ENCODE measurements around the gene AP1S3. TPM values are rescaled to one million over a fixed set of nuclear protein-coding genes. Genes with fewer than 3 reads are reported as not detected.

AP1S3 gene
- total RNA-seq, 2 donors from 2014 or later: 5.6 to 6.9 TPM

DNA sequence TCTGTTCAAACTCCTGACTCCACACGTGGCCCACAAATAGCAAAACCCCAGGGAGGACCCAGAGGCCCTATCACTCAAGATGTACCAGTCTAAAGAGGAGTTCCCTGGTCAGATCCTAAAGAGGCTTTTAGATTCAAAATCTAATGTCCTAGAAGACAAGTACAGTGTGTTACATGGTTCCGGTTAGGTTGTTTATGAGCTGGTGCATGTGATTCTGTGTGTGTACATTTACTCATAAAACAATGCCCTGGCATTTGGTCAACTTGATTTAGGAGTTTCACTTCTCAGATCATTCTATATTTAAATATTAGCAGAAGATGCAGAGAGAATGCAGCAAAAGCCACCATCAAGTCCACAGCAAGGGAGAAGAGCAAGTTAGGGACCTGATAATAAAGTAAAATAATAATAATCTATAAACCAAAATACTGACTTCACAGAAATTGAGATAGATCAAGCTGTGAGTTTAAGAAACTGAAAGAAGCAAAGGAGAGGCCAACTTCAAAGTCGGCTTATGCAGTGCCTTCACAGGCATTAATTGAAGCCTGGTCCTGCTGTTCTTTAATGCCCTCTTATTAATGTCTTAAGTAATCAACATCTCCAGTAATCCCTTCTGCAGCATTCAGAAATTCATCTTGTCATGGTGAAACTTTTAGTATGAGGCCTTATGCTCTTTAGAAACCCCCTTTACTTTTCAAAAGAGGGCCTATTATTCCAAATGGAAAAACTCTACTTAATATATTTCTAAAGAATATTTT, 4.2 kb upstream of the AP1S3 start:
- H3K9me3 ChIP-seq (ENCODE audit: control insufficient read depth, low read length): no peaks in the 10 kb centered on the region
- TF ChIP-seq, protein P1, sequence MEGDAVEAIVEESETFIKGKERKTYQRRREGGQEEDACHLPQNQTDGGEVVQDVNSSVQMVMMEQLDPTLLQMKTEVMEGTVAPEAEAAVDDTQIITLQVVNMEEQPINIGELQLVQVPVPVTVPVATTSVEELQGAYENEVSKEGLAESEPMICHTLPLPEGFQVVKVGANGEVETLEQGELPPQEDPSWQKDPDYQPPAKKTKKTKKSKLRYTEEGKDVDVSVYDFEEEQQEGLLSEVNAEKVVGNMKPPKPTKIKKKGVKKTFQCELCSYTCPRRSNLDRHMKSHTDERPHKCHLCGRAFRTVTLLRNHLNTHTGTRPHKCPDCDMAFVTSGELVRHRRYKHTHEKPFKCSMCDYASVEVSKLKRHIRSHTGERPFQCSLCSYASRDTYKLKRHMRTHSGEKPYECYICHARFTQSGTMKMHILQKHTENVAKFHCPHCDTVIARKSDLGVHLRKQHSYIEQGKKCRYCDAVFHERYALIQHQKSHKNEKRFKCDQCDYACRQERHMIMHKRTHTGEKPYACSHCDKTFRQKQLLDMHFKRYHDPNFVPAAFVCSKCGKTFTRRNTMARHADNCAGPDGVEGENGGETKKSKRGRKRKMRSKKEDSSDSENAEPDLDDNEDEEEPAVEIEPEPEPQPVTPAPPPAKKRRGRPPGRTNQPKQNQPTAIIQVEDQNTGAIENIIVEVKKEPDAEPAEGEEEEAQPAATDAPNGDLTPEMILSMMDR (conservative IDR thresholded peaks at IDR 0.05): no peak
- H3K4me3 Mint-ChIP-seq: no peak overlapping the region
- peaks cover 6% of the 10 kb centered on the region for H3K27me3 Mint-ChIP-seq (ENCODE audit: insufficient read depth)
- WGBS, 2 experiments (ENCODE audit: insufficient coverage in 1 of 2, insufficient read length in 1 of 2): 87 to 90% methylated on average over 2 to 3 of the region's 3 CpGs
- no peaks in the 10 kb centered on the region for H3K27me3 ChIP-seq (ENCODE audit: control insufficient read depth, insufficient read depth, low read length, poor library complexity, severe bottlenecking)
- no peak overlapping the region for H3K9ac ChIP-seq (ENCODE audit: extremely low read depth, low read length, poor library complexity, severe bottlenecking)
- H3K27ac Mint-ChIP-seq: no peak overlapping the region
- H3K36me3 ChIP-seq (ENCODE audit: control insufficient read depth, insufficient read depth, low read length): no peaks in the 10 kb centered on the region
- peaks cover under 1% of the 10 kb centered on the region for H3K36me3 Mint-ChIP-seq (ENCODE audit: low read depth)
- no peaks in the 10 kb centered on the region for H3K4me1 ChIP-seq (ENCODE audit: control insufficient read depth, insufficient read depth, low read length)
- H3K4me3 ChIP-seq (ENCODE audit: low read length): no peak overlapping the region
- no peak for DNase-seq
- no peak overlapping the region for H3K27ac ChIP-seq (ENCODE audit: low read depth, low read length)
- H3K9me3 Mint-ChIP-seq: no peaks in the 10 kb centered on the region
- H3K4me1 Mint-ChIP-seq: peaks cover 11% of the 10 kb centered on the region

DNA sequence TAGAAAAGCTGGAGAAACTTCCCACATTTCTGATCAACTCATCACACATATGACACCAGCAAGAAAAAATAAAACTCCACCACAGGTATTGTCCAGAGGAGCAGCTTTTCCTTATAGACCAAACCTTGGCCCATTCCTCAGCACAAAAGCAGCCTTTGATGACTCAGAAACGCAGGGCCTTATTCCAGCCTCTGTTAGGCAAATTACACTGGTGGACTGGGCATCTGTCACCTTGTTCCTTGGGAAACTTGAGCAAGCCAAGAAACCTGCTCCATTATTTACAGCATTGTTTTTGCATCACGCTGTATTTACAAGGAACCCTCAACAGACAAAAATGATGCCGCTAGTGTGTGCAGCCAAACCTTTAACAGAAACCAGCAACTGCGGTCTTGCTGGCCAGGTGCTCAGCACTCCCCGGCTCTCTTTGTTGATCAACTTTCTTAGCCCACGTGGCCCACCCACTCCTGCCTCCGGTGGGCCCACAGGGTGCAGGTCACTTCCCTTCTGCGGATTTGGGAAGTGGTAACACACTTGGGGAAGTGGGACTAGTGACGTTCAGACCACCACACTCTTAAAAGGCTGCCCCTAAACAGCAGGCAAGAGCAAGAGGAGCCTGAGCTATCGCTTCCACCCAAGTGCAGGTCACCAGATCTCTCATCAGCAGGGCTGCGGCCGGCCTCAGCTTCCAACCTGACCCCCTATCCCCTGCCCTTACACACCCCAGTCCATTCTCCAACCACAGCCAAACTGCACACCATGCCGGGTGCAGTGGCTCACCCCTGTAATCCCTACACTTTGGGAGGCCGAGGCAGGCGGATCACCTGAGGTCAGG, 1.5 kb downstream of the AP1S3 start:
- Histone ChIP-seq H3K9ac (ENCODE audit: extremely low read depth, low read length, poor library complexity, severe bottlenecking) (no peak overlapping the region), H3K27ac (ENCODE audit: low read depth, low read length) (no peak overlapping the region), H3K27me3 (ENCODE audit: control insufficient read depth, insufficient read depth, low read length, poor library complexity, severe bottlenecking) (no peaks in the 10 kb centered on the region), H3K36me3 (ENCODE audit: control insufficient read depth, insufficient read depth, low read length) (no peaks in the 10 kb centered on the region), H3K9me3 (ENCODE audit: control insufficient read depth, low read length) (no peaks in the 10 kb centered on the region), H3K4me3 (ENCODE audit: low read length) (no peak overlapping the region), H3K4me1 (ENCODE audit: control insufficient read depth, insufficient read depth, low read length) (no peaks in the 10 kb centered on the region)
- peak overlapping the region; percentile 79 for H3K4me3 Mint-ChIP-seq
- no peak overlapping the region for H3K27ac Mint-ChIP-seq
- DNase-seq: no peak
- H3K27me3 Mint-ChIP-seq (ENCODE audit: insufficient read depth): peaks cover 13% of the 10 kb centered on the region
- H3K9me3 Mint-ChIP-seq: no peaks in the 10 kb centered on the region
- 85 to 98% methylated on average over 5 to 15 of the region's 15 CpGs for WGBS, 2 experiments (ENCODE audit: insufficient coverage in 1 of 2, insufficient read length in 1 of 2)
- no peaks in the 10 kb centered on the region for H3K36me3 Mint-ChIP-seq (ENCODE audit: low read depth)
- TF ChIP-seq, protein P1 (conservative IDR thresholded peaks at IDR 0.05): no peak
- H3K4me1 Mint-ChIP-seq: peaks cover 27% of the 10 kb centered on the region

DNA sequence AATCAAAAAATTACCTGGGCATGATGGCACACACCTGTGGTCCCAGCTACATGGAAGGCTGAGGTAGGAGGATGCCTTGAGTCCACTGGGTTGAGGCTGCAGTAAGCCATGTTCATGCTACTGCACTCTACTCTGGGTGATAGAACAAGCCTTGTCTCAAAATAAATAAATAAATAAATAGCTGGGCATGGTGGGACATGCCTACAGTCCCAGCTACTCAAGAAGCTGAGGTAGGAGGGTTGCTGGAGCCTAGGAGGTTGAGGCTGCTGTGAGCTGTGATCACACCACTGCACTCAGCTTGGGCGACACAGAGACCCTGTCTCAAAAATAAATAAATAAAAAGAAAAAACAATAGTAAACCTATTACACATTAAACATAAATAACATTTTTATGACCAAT, 3.0 kb downstream of the AP1S3 start:
- TF ChIP-seq, protein P1 (conservative IDR thresholded peaks at IDR 0.05): no peak
- 80% methylated on average over 1 of the region's 1 CpG; no CpG with 5 or more reads in 1 of the 2 experiments for WGBS, 2 experiments (ENCODE audit: insufficient coverage in 1 of 2, insufficient read length in 1 of 2)
- no peaks in the 10 kb centered on the region for H3K9me3 ChIP-seq (ENCODE audit: control insufficient read depth, low read length)
- no peak for DNase-seq
- no peak overlapping the region for H3K9ac ChIP-seq (ENCODE audit: extremely low read depth, low read length, poor library complexity, severe bottlenecking)
- no peaks in the 10 kb centered on the region for H3K4me1 ChIP-seq (ENCODE audit: control insufficient read depth, insufficient read depth, low read length)
- no peak overlapping the region for H3K4me3 ChIP-seq (ENCODE audit: low read length)
- peaks cover 12% of the 10 kb centered on the region for H3K27me3 Mint-ChIP-seq (ENCODE audit: insufficient read depth)
- no peak overlapping the region for H3K27ac ChIP-seq (ENCODE audit: low read depth, low read length)
- no peaks in the 10 kb centered on the region for H3K36me3 ChIP-seq (ENCODE audit: control insufficient read depth, insufficient read depth, low read length)
- H3K27ac Mint-ChIP-seq: no peak overlapping the region
- peaks cover 24% of the 10 kb centered on the region for H3K4me1 Mint-ChIP-seq
- no peaks in the 10 kb centered on the region for H3K9me3 Mint-ChIP-seq
- H3K27me3 ChIP-seq (ENCODE audit: control insufficient read depth, insufficient read depth, low read length, poor library complexity, severe bottlenecking): no peaks in the 10 kb centered on the region
- H3K36me3 Mint-ChIP-seq (ENCODE audit: low read depth): no peaks in the 10 kb centered on the region
- H3K4me3 Mint-ChIP-seq: no peak overlapping the region

All from endodermal cell (in vitro differentiated cells).